IMR-90 (cell line): ENCODE data around the gene RGL1. TPM values are rescaled to one million over a fixed set of nuclear protein-coding genes. Genes with fewer than 3 reads are reported as not detected.

Experiments used
- ATAC-seq: fragments of 200-7000 bp; cut with Tn5 transposase; 2 replicates; pipeline ENCODE4 v1.9.1; 2020; ENCODE audit warnings: low read depth, mild to moderate bottlenecking, moderate library complexity
- BruUV-seq: library from RNA; stranded (reverse); fragments of 400-500 nt; replicated peaks from 2 replicates; lab custom pipeline; 2021; lab: Mats Ljungman, UMichigan
- CTCF ChIA-PET: fragments of 300-600 bp; formaldehyde crosslinking; extraction: SDS; loops from one replicate; lab custom pipeline; 2021; ENCODE audit warnings: antibody characterized with exemption; lab: Yijun Ruan, JAX
- POLR2A ChIA-PET: fragments of 300-600 bp; sonication (Branson Sonifier 250); formaldehyde crosslinking; loops from one replicate; lab custom pipeline; 2022; ENCODE audit warnings: antibody characterized with exemption; ENCODE audit not compliant: unreplicated experiment; lab: Charles Lee
- DNase-seq: peaks from one replicate; pipeline ENCODE4 v3.0.0; 2013
- H2AFZ ChIP-seq: replicated peaks from 2 replicates; pipeline ENCODE3; 2013; ENCODE audit warnings: low read length, mild to moderate bottlenecking; ENCODE audit not compliant: poor library complexity
- H2AK5ac ChIP-seq: 2 replicates; pipeline ENCODE4 v1.6.1; 2013; ENCODE audit warnings: low read depth, low read length, inconsistent platforms
- H2AK9ac ChIP-seq: replicated peaks from 2 replicates; pipeline ENCODE3; 2013; ENCODE audit warnings: mild to moderate bottlenecking, low read depth, low read length, moderate library complexity; ENCODE audit not compliant: poor library complexity
- H2BK120ac ChIP-seq: 2 replicates; pipeline ENCODE4 v1.6.1; 2013; ENCODE audit warnings: low read depth, low read length, inconsistent platforms
- H2BK15ac ChIP-seq: 3 replicates; pipeline ENCODE4 v1.6.1; 2013; ENCODE audit warnings: low read depth, low read length, inconsistent platforms
- H2BK20ac ChIP-seq: 2 replicates; pipeline ENCODE4 v1.6.1; 2013; ENCODE audit warnings: low read depth, mild to moderate bottlenecking, inconsistent platforms, low read length, moderate library complexity
- H2BK5ac ChIP-seq: 2 replicates; pipeline ENCODE4 v1.6.1; 2013; ENCODE audit warnings: mild to moderate bottlenecking, low read depth, low read length, inconsistent platforms; ENCODE audit not compliant: poor library complexity, severe bottlenecking
- H3K14ac ChIP-seq: replicated peaks from 2 replicates; pipeline ENCODE4 v1.6.1; 2013; ENCODE audit warnings: low read depth, low read length, inconsistent platforms
- H3K18ac ChIP-seq: 2 replicates; pipeline ENCODE4 v1.6.1; 2013; ENCODE audit warnings: low read depth, low read length, control low read depth
- H3K23ac ChIP-seq: 2 replicates; pipeline ENCODE4 v1.6.1; 2013; ENCODE audit warnings: low read depth, low read length, inconsistent platforms
- H3K27ac ChIP-seq: 2 replicates; pipeline ENCODE4 v1.5.1; 2013; ENCODE audit warnings: mild to moderate bottlenecking, control low read depth, low read length; ENCODE audit not compliant: insufficient read depth
- H3K27me3 ChIP-seq: 2 replicates; pipeline ENCODE4 v1.6.1; 2013; ENCODE audit warnings: low read length; ENCODE audit not compliant: control insufficient read depth, insufficient read depth
- H3K36me3 ChIP-seq: 2 replicates; pipeline ENCODE4 v1.6.1; 2013; ENCODE audit warnings: low read length, mixed read lengths; ENCODE audit not compliant: control insufficient read depth, insufficient read depth
- H3K4ac ChIP-seq: 2 replicates; pipeline ENCODE4 v1.6.1; 2013; ENCODE audit warnings: low read depth, low read length, inconsistent platforms
- H3K4me1 ChIP-seq: 2 replicates; pipeline ENCODE4 v1.6.1; 2013; ENCODE audit warnings: low read length, mixed read lengths; ENCODE audit not compliant: control insufficient read depth, insufficient read depth
- H3K4me2 ChIP-seq: 2 replicates; pipeline ENCODE4 v1.6.1; 2013; ENCODE audit warnings: low read depth, mild to moderate bottlenecking, control low read depth, low read length, moderate library complexity
- H3K4me3 ChIP-seq: 2 replicates; pipeline ENCODE4 v1.5.1; 2013; ENCODE audit warnings: low read depth, mild to moderate bottlenecking, control low read depth, low read length, moderate library complexity; ENCODE audit not compliant: insufficient read depth
- H3K56ac ChIP-seq: 2 replicates; pipeline ENCODE4 v1.6.1; 2013; ENCODE audit warnings: low read length, inconsistent platforms; ENCODE audit not compliant: insufficient read depth; ENCODE audit errors: extremely low read depth
- H3K79me1 ChIP-seq, 2 experiments: 2 replicates each; pipeline ENCODE4 v1.6.1; 2013; ENCODE audit warnings: low read length in 2 of 2, inconsistent platforms in 1 of 2, low read depth in 1 of 2
- H3K9ac ChIP-seq: 2 replicates; pipeline ENCODE4 v1.6.1; 2013; ENCODE audit warnings: low read depth, low read length, control low read depth
- H3K9me1 ChIP-seq: 2 replicates; pipeline ENCODE4 v1.6.1; 2013; ENCODE audit warnings: low read length, inconsistent platforms; ENCODE audit not compliant: insufficient read depth
- H3K9me3 ChIP-seq: 2 replicates; pipeline ENCODE4 v1.6.1; 2013; ENCODE audit warnings: low read length; ENCODE audit not compliant: control insufficient read depth, insufficient read depth
- H4K20me1 ChIP-seq: 2 replicates; pipeline ENCODE4 v1.6.1; 2013; ENCODE audit warnings: low read length, inconsistent platforms; ENCODE audit not compliant: insufficient read depth
- H4K5ac ChIP-seq: 2 replicates; pipeline ENCODE4 v1.6.1; 2013; ENCODE audit warnings: mild to moderate bottlenecking, low read depth, low read length, control low read depth
- H4K8ac ChIP-seq, 2 experiments: 2 replicates each; pipeline ENCODE4 v1.6.1; 2013; ENCODE audit warnings: low read depth in 2 of 2, low read length in 2 of 2, control low read depth in 1 of 2, inconsistent platforms in 1 of 2
- H4K91ac ChIP-seq: 2 replicates; pipeline ENCODE4 v1.6.1; 2013; ENCODE audit warnings: low read depth, low read length, inconsistent platforms; ENCODE audit not compliant: insufficient read depth
- BHLHE40 ChIP-seq: fragments of 150-350 bp; IDR thresholded peaks from 2 replicates; pipeline ENCODE4 v1.6.1; 2016; ENCODE audit warnings: mild to moderate bottlenecking, low read depth, low read length
- CEBPB ChIP-seq: IDR thresholded peaks from 2 replicates; pipeline ENCODE4 v1.6.1; 2012; ENCODE audit warnings: low read depth, low read length, improper control_type of control experiment
- CHD1 ChIP-seq: IDR thresholded peaks from 2 replicates; pipeline ENCODE4 v1.6.1; 2012; ENCODE audit warnings: low read depth, low read length, improper control_type of control experiment
- CTCF ChIP-seq: conservative IDR thresholded peaks from 2 replicates; pipeline ENCODE4 v1.5.1; 2012; ENCODE audit warnings: mild to moderate bottlenecking, low read depth, low read length, improper control_type of control experiment
- ELK1 ChIP-seq: fragments of 150-350 bp; IDR thresholded peaks from 2 replicates; pipeline ENCODE4 v1.6.1; 2016; ENCODE audit warnings: low read depth, mild to moderate bottlenecking, low read length, moderate library complexity, borderline replicate concordance
- FOS ChIP-seq: fragments of 150-350 bp; IDR thresholded peaks from 2 replicates; pipeline ENCODE4 v1.6.1; 2016; ENCODE audit warnings: low read depth, low read length
- MAFK ChIP-seq: IDR thresholded peaks from 2 replicates; pipeline ENCODE4 v1.6.1; 2012; ENCODE audit warnings: low read depth, low read length, improper control_type of control experiment
- MAZ ChIP-seq: IDR thresholded peaks from 2 replicates; pipeline ENCODE4 v1.6.1; 2012; ENCODE audit warnings: low read depth, mild to moderate bottlenecking, low read length, improper control_type of control experiment, moderate library complexity, borderline replicate concordance
- MXI1 ChIP-seq: IDR thresholded peaks from 2 replicates; pipeline ENCODE4 v1.6.1; 2012; ENCODE audit warnings: low read depth, mild to moderate bottlenecking, low read length, moderate library complexity, borderline replicate concordance
- NFE2L2 ChIP-seq: fragments of 150-350 bp; IDR thresholded peaks from 2 replicates; pipeline ENCODE4 v1.6.1; 2016; ENCODE audit warnings: low read depth, mild to moderate bottlenecking, low read length
- POLR2A ChIP-seq: IDR thresholded peaks from 2 replicates; pipeline ENCODE4 v1.6.1; 2012; ENCODE audit warnings: mild to moderate bottlenecking, low read depth, low read length
- RAD21 ChIP-seq: IDR thresholded peaks from 2 replicates; pipeline ENCODE4 v1.6.1; 2012; ENCODE audit warnings: low read length, improper control_type of control experiment
- RCOR1 ChIP-seq: IDR thresholded peaks from 2 replicates; pipeline ENCODE4 v1.6.1; 2012; ENCODE audit warnings: mild to moderate bottlenecking, low read length, improper control_type of control experiment; ENCODE audit not compliant: insufficient replicate concordance
- RFX5 ChIP-seq: IDR thresholded peaks from 2 replicates; pipeline ENCODE4 v1.8.0; 2012; ENCODE audit warnings: low read depth, mild to moderate bottlenecking, low read length, moderate library complexity
- SMC3 ChIP-seq: fragments of 150-350 bp; IDR thresholded peaks from 2 replicates; pipeline ENCODE4 v1.6.1; 2016; ENCODE audit warnings: low read depth, mild to moderate bottlenecking, antibody characterized with exemption, low read length, moderate library complexity
- USF2 ChIP-seq: fragments of 150-350 bp; IDR thresholded peaks from 2 replicates; pipeline ENCODE4 v1.6.1; 2017; ENCODE audit warnings: mild to moderate bottlenecking, antibody characterized with exemption, low read length, low read depth
- WGBS, 2 experiments: methylation state at CpG; one replicate each; pipeline versions ENCODE4 v1.1.5 to v1.1.7; 2013; ENCODE audit warnings: missing lambda C conversion rate in 2 of 2; ENCODE audit not compliant: insufficient read length in 1 of 2; ENCODE audit errors: extremely low coverage in 2 of 2; 5-methylcytosine and 5-hydroxymethylcytosine counted together
- dilution Hi-C: fragments of 300-500 bp; cut with HindIII; formaldehyde crosslinking; loops from one replicate; pipeline ENCODE4 v1.14.3; 2018; ENCODE audit warnings: low sequenced_read_pairs; ENCODE audit not compliant: unreplicated experiment
- in situ Hi-C: fragments of 300-500 bp; cut with MboI; formaldehyde crosslinking; loops from 3 replicates; pipeline ENCODE4 v1.14.3; 2019; ENCODE audit warnings: low sequenced_read_pairs, inconsistent platforms, mixed read lengths
- intact Hi-C: fragments of 100-400 bp; cut with micrococcal nuclease; formaldehyde crosslinking; loops from 2 replicates; pipeline ENCODE4 v1.10.0; 2022
- polyA plus RNA-seq, 3 experiments: library from polyadenylated mRNA; depleted of rRNA; stranded (reverse); fragments of >200 nt; gene quantifications; 2 replicates each; pipeline ENCODE4 v1.2.3, GENCODE V29; 2012; ENCODE audit warnings: low replicate concordance in 1 of 3
- total RNA-seq: library from RNA; depleted of rRNA; stranded (reverse); fragments of >200 nt; gene quantifications from 2 replicates; pipeline ENCODE4 v1.2.3, GENCODE V29; 2012

Gene RGL1
- total and polyA plus RNA-seq, 2 of the 4 experiments (the other 2 are of a cell fraction), result 4.7 to 7.5 TPM

GRCh38 chr1:183913567-183913993 lies 108.7 kb downstream of the RGL1 start:
- intact Hi-C loops (no loop called here), in situ Hi-C loops (loop anchor here (5.0 kb wide), 1 partner anchor 261 kb away; the partner anchor contains the start of gene APOBEC4), dilution Hi-C loops (loop anchor here (25.0 kb wide), 1 partner anchor 251 kb away; the partner anchor contains the start of gene APOBEC4)
- Histone ChIP-seq H2AK5ac (no peak overlapping the region; the same call in 1 of the 2 replicates), H4K8ac (no peak overlapping the region; a peak in 1 of 4 replicates), H4K5ac (no peak overlapping the region), H2BK20ac (peak overlapping the region; percentile 32; the same call in 1 of the 2 replicates), H3K4me1 (peaks cover 6% of the 10 kb centered on the region), H4K20me1 (no peaks in the 10 kb centered on the region), H3K9me1 (peaks cover 7% of the 10 kb centered on the region), H3K23ac (peak overlapping the region; percentile 57; the same call in 1 of the 2 replicates), H3K4ac (no peak overlapping the region), H3K9me3 (no peaks in the 10 kb centered on the region), H2BK120ac (no peak overlapping the region), H3K18ac (no peak overlapping the region), H3K56ac (no peak overlapping the region), H2BK5ac (no peak overlapping the region), H3K27me3 (no peaks in the 10 kb centered on the region), H2BK15ac (no peak overlapping the region), H3K27ac (no peak overlapping the region), H3K79me1 (no peaks in the 10 kb centered on the region; a peak in 2 of 4 replicates), H3K36me3 (peaks cover 17% of the 10 kb centered on the region), H3K4me2 (no peak overlapping the region), H2AFZ (no peak overlapping the region), H3K14ac (0 out of 2 replicates have a peak overlapping the region, but pooled peaks have one; percentile 66), H3K4me3 (no peak overlapping the region), H2AK9ac (no peak overlapping the region), H4K91ac (no peak overlapping the region; the same call in 1 of the 2 replicates), H3K9ac (no peak overlapping the region)
- no CpG with 5 or more reads among the region's 3 CpGs for whole genome bisulfite sequencing, 2 experiments
- no peak for TF ChIP-seq CEBPB
- TF ChIP-seq MAZ, result no peak
- TF ChIP-seq RAD21, result no peak
- TF ChIP-seq RFX5, result no peak
- no peak for TF ChIP-seq MAFK
- TF ChIP-seq SMC3, result no peak
- TF ChIP-seq BHLHE40, result no peak
- TF ChIP-seq RCOR1, result no peak
- TF ChIP-seq POLR2A, result no peak
- no peak for TF ChIP-seq CHD1
- TF ChIP-seq USF2, result no peak
- TF ChIP-seq MXI1, result no peak
- no peak for TF ChIP-seq CTCF
- no peak for TF ChIP-seq ELK1
- TF ChIP-seq NFE2L2, result no peak
- no peak for TF ChIP-seq FOS
- ChIA-PET CTCF (interaction anchor here (5.3 kb wide), 1 partner anchor 259 kb away, joined by 55 read pairs; the partner anchor contains the start of gene APOBEC4), POLR2A (interaction anchor here (0.7 kb wide), 1 partner anchor 281 kb away, joined by 3 read pairs; no protein-coding TSS in a partner anchor)
- no TSS peak for BruUV-seq
- DNase-seq, result peak; percentile 39
- no peak for ATAC-seq
